IMR-90 (cell line): ENCODE data around the gene FOXS1. TPM values are rescaled to one million over a fixed set of nuclear protein-coding genes. Genes with fewer than 3 reads are reported as not detected.

Experiments used
- ATAC-seq: fragments of 200-7000 bp; cut with Tn5 transposase; 2 replicates; pipeline ENCODE4 v1.9.1; 2020; ENCODE audit warnings: low read depth, mild to moderate bottlenecking, moderate library complexity
- BruUV-seq: library from RNA; stranded (reverse); fragments of 400-500 nt; replicated peaks from 2 replicates; lab custom pipeline; 2021; lab: Mats Ljungman, UMichigan
- CTCF ChIA-PET: fragments of 300-600 bp; formaldehyde crosslinking; extraction: SDS; loops from one replicate; lab custom pipeline; 2021; ENCODE audit warnings: antibody characterized with exemption; lab: Yijun Ruan, JAX
- POLR2A ChIA-PET: fragments of 300-600 bp; sonication (Branson Sonifier 250); formaldehyde crosslinking; loops from one replicate; lab custom pipeline; 2022; ENCODE audit warnings: antibody characterized with exemption; ENCODE audit not compliant: unreplicated experiment; lab: Charles Lee
- DNase-seq: peaks from one replicate; pipeline ENCODE4 v3.0.0; 2013
- H2AFZ ChIP-seq: replicated peaks from 2 replicates; pipeline ENCODE3; 2013; ENCODE audit warnings: low read length, mild to moderate bottlenecking; ENCODE audit not compliant: poor library complexity
- H2AK5ac ChIP-seq: 2 replicates; pipeline ENCODE4 v1.6.1; 2013; ENCODE audit warnings: low read depth, low read length, inconsistent platforms
- H2AK9ac ChIP-seq: replicated peaks from 2 replicates; pipeline ENCODE3; 2013; ENCODE audit warnings: mild to moderate bottlenecking, low read depth, low read length, moderate library complexity; ENCODE audit not compliant: poor library complexity
- H2BK120ac ChIP-seq: 2 replicates; pipeline ENCODE4 v1.6.1; 2013; ENCODE audit warnings: low read depth, low read length, inconsistent platforms
- H2BK15ac ChIP-seq: 3 replicates; pipeline ENCODE4 v1.6.1; 2013; ENCODE audit warnings: low read depth, low read length, inconsistent platforms
- H2BK20ac ChIP-seq: 2 replicates; pipeline ENCODE4 v1.6.1; 2013; ENCODE audit warnings: low read depth, mild to moderate bottlenecking, inconsistent platforms, low read length, moderate library complexity
- H2BK5ac ChIP-seq: 2 replicates; pipeline ENCODE4 v1.6.1; 2013; ENCODE audit warnings: mild to moderate bottlenecking, low read depth, low read length, inconsistent platforms; ENCODE audit not compliant: poor library complexity, severe bottlenecking
- H3K14ac ChIP-seq: replicated peaks from 2 replicates; pipeline ENCODE4 v1.6.1; 2013; ENCODE audit warnings: low read depth, low read length, inconsistent platforms
- H3K18ac ChIP-seq: 2 replicates; pipeline ENCODE4 v1.6.1; 2013; ENCODE audit warnings: low read depth, low read length, control low read depth
- H3K23ac ChIP-seq: 2 replicates; pipeline ENCODE4 v1.6.1; 2013; ENCODE audit warnings: low read depth, low read length, inconsistent platforms
- H3K27ac ChIP-seq: 2 replicates; pipeline ENCODE4 v1.5.1; 2013; ENCODE audit warnings: mild to moderate bottlenecking, control low read depth, low read length; ENCODE audit not compliant: insufficient read depth
- H3K27me3 ChIP-seq: 2 replicates; pipeline ENCODE4 v1.6.1; 2013; ENCODE audit warnings: low read length; ENCODE audit not compliant: control insufficient read depth, insufficient read depth
- H3K36me3 ChIP-seq: 2 replicates; pipeline ENCODE4 v1.6.1; 2013; ENCODE audit warnings: low read length, mixed read lengths; ENCODE audit not compliant: control insufficient read depth, insufficient read depth
- H3K4ac ChIP-seq: 2 replicates; pipeline ENCODE4 v1.6.1; 2013; ENCODE audit warnings: low read depth, low read length, inconsistent platforms
- H3K4me1 ChIP-seq: 2 replicates; pipeline ENCODE4 v1.6.1; 2013; ENCODE audit warnings: low read length, mixed read lengths; ENCODE audit not compliant: control insufficient read depth, insufficient read depth
- H3K4me2 ChIP-seq: 2 replicates; pipeline ENCODE4 v1.6.1; 2013; ENCODE audit warnings: low read depth, mild to moderate bottlenecking, control low read depth, low read length, moderate library complexity
- H3K4me3 ChIP-seq: 2 replicates; pipeline ENCODE4 v1.5.1; 2013; ENCODE audit warnings: low read depth, mild to moderate bottlenecking, control low read depth, low read length, moderate library complexity; ENCODE audit not compliant: insufficient read depth
- H3K56ac ChIP-seq: 2 replicates; pipeline ENCODE4 v1.6.1; 2013; ENCODE audit warnings: low read length, inconsistent platforms; ENCODE audit not compliant: insufficient read depth; ENCODE audit errors: extremely low read depth
- H3K79me1 ChIP-seq, 2 experiments: 2 replicates each; pipeline ENCODE4 v1.6.1; 2013; ENCODE audit warnings: low read length in 2 of 2, inconsistent platforms in 1 of 2, low read depth in 1 of 2
- H3K9ac ChIP-seq: 2 replicates; pipeline ENCODE4 v1.6.1; 2013; ENCODE audit warnings: low read depth, low read length, control low read depth
- H3K9me1 ChIP-seq: 2 replicates; pipeline ENCODE4 v1.6.1; 2013; ENCODE audit warnings: low read length, inconsistent platforms; ENCODE audit not compliant: insufficient read depth
- H3K9me3 ChIP-seq: 2 replicates; pipeline ENCODE4 v1.6.1; 2013; ENCODE audit warnings: low read length; ENCODE audit not compliant: control insufficient read depth, insufficient read depth
- H4K20me1 ChIP-seq: 2 replicates; pipeline ENCODE4 v1.6.1; 2013; ENCODE audit warnings: low read length, inconsistent platforms; ENCODE audit not compliant: insufficient read depth
- H4K5ac ChIP-seq: 2 replicates; pipeline ENCODE4 v1.6.1; 2013; ENCODE audit warnings: mild to moderate bottlenecking, low read depth, low read length, control low read depth
- H4K8ac ChIP-seq, 2 experiments: 2 replicates each; pipeline ENCODE4 v1.6.1; 2013; ENCODE audit warnings: low read depth in 2 of 2, low read length in 2 of 2, control low read depth in 1 of 2, inconsistent platforms in 1 of 2
- H4K91ac ChIP-seq: 2 replicates; pipeline ENCODE4 v1.6.1; 2013; ENCODE audit warnings: low read depth, low read length, inconsistent platforms; ENCODE audit not compliant: insufficient read depth
- BHLHE40 ChIP-seq: fragments of 150-350 bp; IDR thresholded peaks from 2 replicates; pipeline ENCODE4 v1.6.1; 2016; ENCODE audit warnings: mild to moderate bottlenecking, low read depth, low read length
- CEBPB ChIP-seq: IDR thresholded peaks from 2 replicates; pipeline ENCODE4 v1.6.1; 2012; ENCODE audit warnings: low read depth, low read length, improper control_type of control experiment
- CHD1 ChIP-seq: IDR thresholded peaks from 2 replicates; pipeline ENCODE4 v1.6.1; 2012; ENCODE audit warnings: low read depth, low read length, improper control_type of control experiment
- CTCF ChIP-seq: conservative IDR thresholded peaks from 2 replicates; pipeline ENCODE4 v1.5.1; 2012; ENCODE audit warnings: mild to moderate bottlenecking, low read depth, low read length, improper control_type of control experiment
- ELK1 ChIP-seq: fragments of 150-350 bp; IDR thresholded peaks from 2 replicates; pipeline ENCODE4 v1.6.1; 2016; ENCODE audit warnings: low read depth, mild to moderate bottlenecking, low read length, moderate library complexity, borderline replicate concordance
- FOS ChIP-seq: fragments of 150-350 bp; IDR thresholded peaks from 2 replicates; pipeline ENCODE4 v1.6.1; 2016; ENCODE audit warnings: low read depth, low read length
- MAFK ChIP-seq: IDR thresholded peaks from 2 replicates; pipeline ENCODE4 v1.6.1; 2012; ENCODE audit warnings: low read depth, low read length, improper control_type of control experiment
- MAZ ChIP-seq: IDR thresholded peaks from 2 replicates; pipeline ENCODE4 v1.6.1; 2012; ENCODE audit warnings: low read depth, mild to moderate bottlenecking, low read length, improper control_type of control experiment, moderate library complexity, borderline replicate concordance
- MXI1 ChIP-seq: IDR thresholded peaks from 2 replicates; pipeline ENCODE4 v1.6.1; 2012; ENCODE audit warnings: low read depth, mild to moderate bottlenecking, low read length, moderate library complexity, borderline replicate concordance
- NFE2L2 ChIP-seq: fragments of 150-350 bp; IDR thresholded peaks from 2 replicates; pipeline ENCODE4 v1.6.1; 2016; ENCODE audit warnings: low read depth, mild to moderate bottlenecking, low read length
- POLR2A ChIP-seq: IDR thresholded peaks from 2 replicates; pipeline ENCODE4 v1.6.1; 2012; ENCODE audit warnings: mild to moderate bottlenecking, low read depth, low read length
- RAD21 ChIP-seq: IDR thresholded peaks from 2 replicates; pipeline ENCODE4 v1.6.1; 2012; ENCODE audit warnings: low read length, improper control_type of control experiment
- RCOR1 ChIP-seq: IDR thresholded peaks from 2 replicates; pipeline ENCODE4 v1.6.1; 2012; ENCODE audit warnings: mild to moderate bottlenecking, low read length, improper control_type of control experiment; ENCODE audit not compliant: insufficient replicate concordance
- RFX5 ChIP-seq: IDR thresholded peaks from 2 replicates; pipeline ENCODE4 v1.8.0; 2012; ENCODE audit warnings: low read depth, mild to moderate bottlenecking, low read length, moderate library complexity
- SMC3 ChIP-seq: fragments of 150-350 bp; IDR thresholded peaks from 2 replicates; pipeline ENCODE4 v1.6.1; 2016; ENCODE audit warnings: low read depth, mild to moderate bottlenecking, antibody characterized with exemption, low read length, moderate library complexity
- USF2 ChIP-seq: fragments of 150-350 bp; IDR thresholded peaks from 2 replicates; pipeline ENCODE4 v1.6.1; 2017; ENCODE audit warnings: mild to moderate bottlenecking, antibody characterized with exemption, low read length, low read depth
- WGBS, 2 experiments: methylation state at CpG; one replicate each; pipeline versions ENCODE4 v1.1.5 to v1.1.7; 2013; ENCODE audit warnings: missing lambda C conversion rate in 2 of 2; ENCODE audit not compliant: insufficient read length in 1 of 2; ENCODE audit errors: extremely low coverage in 2 of 2; 5-methylcytosine and 5-hydroxymethylcytosine counted together
- dilution Hi-C: fragments of 300-500 bp; cut with HindIII; formaldehyde crosslinking; loops from one replicate; pipeline ENCODE4 v1.14.3; 2018; ENCODE audit warnings: low sequenced_read_pairs; ENCODE audit not compliant: unreplicated experiment
- in situ Hi-C: fragments of 300-500 bp; cut with MboI; formaldehyde crosslinking; loops from 3 replicates; pipeline ENCODE4 v1.14.3; 2019; ENCODE audit warnings: low sequenced_read_pairs, inconsistent platforms, mixed read lengths
- intact Hi-C: fragments of 100-400 bp; cut with micrococcal nuclease; formaldehyde crosslinking; loops from 2 replicates; pipeline ENCODE4 v1.10.0; 2022
- polyA plus RNA-seq, 3 experiments: library from polyadenylated mRNA; depleted of rRNA; stranded (reverse); fragments of >200 nt; gene quantifications; 2 replicates each; pipeline ENCODE4 v1.2.3, GENCODE V29; 2012; ENCODE audit warnings: low replicate concordance in 1 of 3
- total RNA-seq: library from RNA; depleted of rRNA; stranded (reverse); fragments of >200 nt; gene quantifications from 2 replicates; pipeline ENCODE4 v1.2.3, GENCODE V29; 2012

The FOXS1 gene
- total and polyA plus RNA-seq, 2 of the 4 experiments (the other 2 are of a cell fraction): not detected

- Histone ChIP-seq H3K27ac (no peak overlapping the region), H4K91ac (no peak overlapping the region), H4K8ac (no peak overlapping the region), H2AK9ac (no peak overlapping the region), H3K9me3 (no peaks in the 10 kb centered on the region), H3K4me1 (peaks cover 19% of the 10 kb centered on the region), H2AK5ac (no peak overlapping the region), H3K23ac (no peak overlapping the region), H3K4me2 (no peak overlapping the region), H2BK20ac (no peak overlapping the region), H2AFZ (no peak overlapping the region), H4K20me1 (0 out of 2 replicates have a peak, but pooled peaks cover 4% of the 10 kb centered on the region), H2BK5ac (no peak overlapping the region), H3K56ac (no peak overlapping the region), H4K5ac (no peak overlapping the region), H3K36me3 (no peaks in the 10 kb centered on the region), H3K9me1 (peaks cover 14% of the 10 kb centered on the region), H3K14ac (no peak overlapping the region), H2BK120ac (no peak overlapping the region), H3K9ac (no peak overlapping the region), H3K18ac (no peak overlapping the region), H3K4ac (no peak overlapping the region), H3K79me1 (peaks cover 2 to 10% of the 10 kb centered on the region in 2 experiments; a peak in 3 of 4 replicates), H2BK15ac (no peak overlapping the region), H3K4me3 (no peak overlapping the region), H3K27me3 (no peaks in the 10 kb centered on the region)
- dilution Hi-C loops: no loop called here
- ChIA-PET POLR2A (no interaction called here), CTCF (no interaction called here)
- TF ChIP-seq NFE2L2 (no peak), CHD1 (no peak), SMC3 (no peak), CEBPB (no peak), POLR2A (no peak), MAFK (no peak), BHLHE40 (no peak), USF2 (no peak), FOS (no peak), CTCF (no peak), MXI1 (no peak), MAZ (no peak), RCOR1 (no peak), ELK1 (no peak), RFX5 (no peak), RAD21 (no peak)
- ATAC-seq (no peak), DNase-seq (no peak)
- intact Hi-C loops: no loop called here
- in situ Hi-C loops: no loop called here
- WGBS, 2 experiments: no CpG with 5 or more reads among the region's 5 CpGs
- BruUV-seq: no TSS peak
Measured at GRCh38 chr20:31816221-31816620, 29.2 kb downstream of the FOXS1 start.
